Measurements from ENCODE around the gene DNAI1.
"Not testable (repeated sequence)": the region's sequence is repeated elsewhere in the genome, so short reads cannot be mapped to it uniquely, and the experiment has no call there.

DNAI1 gene

GRCh38 chr9:34482746-34483145 is 24.1 kb downstream of the DNAI1 start:
- not testable (repeated sequence) for H3K9me3 ChIP-seq (ENCODE audit: control insufficient read depth in 5 of 5, low read length in 5 of 5); H3K9ac ChIP-seq (ENCODE audit: low read length in 5 of 5); H3K36me3 ChIP-seq (ENCODE audit: control insufficient read depth in 5 of 5, insufficient read depth in 5 of 5, low read length in 5 of 5); H3K27ac ChIP-seq (ENCODE audit: low read depth, low read length); H3K4me1 ChIP-seq (ENCODE audit: control insufficient read depth in 5 of 5, insufficient read depth in 5 of 5, low read length in 5 of 5); H3K4me3 ChIP-seq (ENCODE audit: low read depth in 1 of 5, low read length in 5 of 5); H3K27me3 ChIP-seq (ENCODE audit: control insufficient read depth in 5 of 5, insufficient read depth in 4 of 5, low read length in 5 of 5)

GRCh38 chr9:34484678-34485077 is 26.1 kb downstream of the DNAI1 start:
- no peaks in the 10 kb centered on the region for H3K4me1 ChIP-seq (ENCODE audit: control insufficient read depth in 5 of 5, insufficient read depth in 5 of 5, low read length in 5 of 5)
- no peak overlapping the region for H3K4me3 ChIP-seq (ENCODE audit: low read depth in 1 of 5, low read length in 5 of 5)
- H3K27me3 ChIP-seq (ENCODE audit: control insufficient read depth in 5 of 5, insufficient read depth in 4 of 5, low read length in 5 of 5), result peaks cover 0 to 2% (median 0%) of the 10 kb centered on the region in 5 donors
- no peak overlapping the region for H3K9ac ChIP-seq (ENCODE audit: low read length in 5 of 5)
- no peaks in the 10 kb centered on the region for H3K9me3 ChIP-seq (ENCODE audit: control insufficient read depth in 5 of 5, low read length in 5 of 5)
- H3K27ac ChIP-seq (ENCODE audit: low read depth, low read length), result no peak overlapping the region
- no peaks in the 10 kb centered on the region for H3K36me3 ChIP-seq (ENCODE audit: control insufficient read depth in 5 of 5, insufficient read depth in 5 of 5, low read length in 5 of 5)

- Histone ChIP-seq H3K4me3 (ENCODE audit: low read depth in 1 of 5, low read length in 5 of 5) (no peak overlapping the region), H3K9me3 (ENCODE audit: control insufficient read depth in 5 of 5, low read length in 5 of 5) (no peaks in the 10 kb centered on the region), H3K4me1 (ENCODE audit: control insufficient read depth in 5 of 5, insufficient read depth in 5 of 5, low read length in 5 of 5) (no peaks in the 10 kb centered on the region), H3K9ac (ENCODE audit: low read length in 5 of 5) (no peak overlapping the region), H3K36me3 (ENCODE audit: control insufficient read depth in 5 of 5, insufficient read depth in 5 of 5, low read length in 5 of 5) (no peaks in the 10 kb centered on the region), H3K27me3 (ENCODE audit: control insufficient read depth in 5 of 5, insufficient read depth in 4 of 5, low read length in 5 of 5) (peaks cover 0 to 7% (median 4%) of the 10 kb centered on the region in 5 donors), H3K27ac (ENCODE audit: low read depth, low read length) (no peak overlapping the region)
These were observed 27.2 kb downstream of the DNAI1 start for GRCh38 chr9:34485822-34486221.

- Histone ChIP-seq H3K9me3 (ENCODE audit: control insufficient read depth in 5 of 5, low read length in 5 of 5) (no peaks in the 10 kb centered on the region), H3K27ac (ENCODE audit: low read depth, low read length) (no peak overlapping the region), H3K4me3 (ENCODE audit: low read depth in 1 of 5, low read length in 5 of 5) (no peak overlapping the region), H3K36me3 (ENCODE audit: control insufficient read depth in 5 of 5, insufficient read depth in 5 of 5, low read length in 5 of 5) (no peaks in the 10 kb centered on the region), H3K4me1 (ENCODE audit: control insufficient read depth in 5 of 5, insufficient read depth in 5 of 5, low read length in 5 of 5) (no peaks in the 10 kb centered on the region), H3K9ac (ENCODE audit: low read length in 5 of 5) (no peak overlapping the region), H3K27me3 (ENCODE audit: control insufficient read depth in 5 of 5, insufficient read depth in 4 of 5, low read length in 5 of 5) (peaks cover 0 to 8% (median 6%) of the 10 kb centered on the region in 5 donors)
These were observed 28.0 kb downstream of the DNAI1 start for GRCh38 chr9:34486572-34486971.

- no peak overlapping the region for H3K27ac ChIP-seq (ENCODE audit: low read depth, low read length)
These were observed 31.8 kb downstream of the DNAI1 start for GRCh38 chr9:34490360-34490759.

GRCh38 chr9:34490760-34491159 is 32.2 kb downstream of the DNAI1 start:
- Histone ChIP-seq H3K4me3 (ENCODE audit: low read depth in 1 of 5, low read length in 5 of 5) (no peak overlapping the region), H3K9ac (ENCODE audit: low read length in 5 of 5) (no peak overlapping the region), H3K36me3 (ENCODE audit: control insufficient read depth in 5 of 5, insufficient read depth in 5 of 5, low read length in 5 of 5) (no peaks in the 10 kb centered on the region), H3K4me1 (ENCODE audit: control insufficient read depth in 5 of 5, insufficient read depth in 5 of 5, low read length in 5 of 5) (no peaks in the 10 kb centered on the region), H3K27me3 (ENCODE audit: control insufficient read depth in 5 of 5, insufficient read depth in 4 of 5, low read length in 5 of 5) (peaks cover 0 to 8% (median 6%) of the 10 kb centered on the region in 5 donors), H3K9me3 (ENCODE audit: control insufficient read depth in 5 of 5, low read length in 5 of 5) (no peaks in the 10 kb centered on the region), H3K27ac (ENCODE audit: low read depth, low read length) (no peak overlapping the region)

More at GRCh38 chr9:34490360-34490759, 31.8 kb downstream of the DNAI1 start:
- Histone ChIP-seq H3K4me1 (ENCODE audit: control insufficient read depth in 5 of 5, insufficient read depth in 5 of 5, low read length in 5 of 5) (no peaks in the 10 kb centered on the region), H3K9ac (ENCODE audit: low read length in 5 of 5) (no peak overlapping the region), H3K4me3 (ENCODE audit: low read depth in 1 of 5, low read length in 5 of 5) (no peak overlapping the region), H3K36me3 (ENCODE audit: control insufficient read depth in 5 of 5, insufficient read depth in 5 of 5, low read length in 5 of 5) (no peaks in the 10 kb centered on the region), H3K27me3 (ENCODE audit: control insufficient read depth in 5 of 5, insufficient read depth in 4 of 5, low read length in 5 of 5) (peaks cover 0 to 8% (median 6%) of the 10 kb centered on the region in 5 donors), H3K9me3 (ENCODE audit: control insufficient read depth in 5 of 5, low read length in 5 of 5) (no peaks in the 10 kb centered on the region)

GRCh38 chr9:34491596-34491995 is 33.0 kb downstream of the DNAI1 start:
- no peaks in the 10 kb centered on the region for H3K36me3 ChIP-seq (ENCODE audit: control insufficient read depth in 5 of 5, insufficient read depth in 5 of 5, low read length in 5 of 5)
- no peaks in the 10 kb centered on the region for H3K9me3 ChIP-seq (ENCODE audit: control insufficient read depth in 5 of 5, low read length in 5 of 5)
- H3K9ac ChIP-seq (ENCODE audit: low read length in 5 of 5), result no peak overlapping the region
- peaks cover 0 to 8% (median 6%) of the 10 kb centered on the region in 5 donors for H3K27me3 ChIP-seq (ENCODE audit: control insufficient read depth in 5 of 5, insufficient read depth in 4 of 5, low read length in 5 of 5)
- H3K27ac ChIP-seq (ENCODE audit: low read depth, low read length), result no peak overlapping the region
- H3K4me1 ChIP-seq (ENCODE audit: control insufficient read depth in 5 of 5, insufficient read depth in 5 of 5, low read length in 5 of 5), result peaks cover 0 to 3% (median 0%) of the 10 kb centered on the region in 5 donors
- H3K4me3 ChIP-seq (ENCODE audit: low read depth in 1 of 5, low read length in 5 of 5), result no peak overlapping the region

- Histone ChIP-seq H3K9ac (ENCODE audit: low read length in 5 of 5) (no peak overlapping the region), H3K27ac (ENCODE audit: low read depth, low read length) (no peak overlapping the region), H3K4me1 (ENCODE audit: control insufficient read depth in 5 of 5, insufficient read depth in 5 of 5, low read length in 5 of 5) (peaks cover 0 to 3% (median 0%) of the 10 kb centered on the region in 5 donors), H3K36me3 (ENCODE audit: control insufficient read depth in 5 of 5, insufficient read depth in 5 of 5, low read length in 5 of 5) (no peaks in the 10 kb centered on the region), H3K9me3 (ENCODE audit: control insufficient read depth in 5 of 5, low read length in 5 of 5) (no peaks in the 10 kb centered on the region), H3K27me3 (ENCODE audit: control insufficient read depth in 5 of 5, insufficient read depth in 4 of 5, low read length in 5 of 5) (peaks cover 0 to 8% (median 6%) of the 10 kb centered on the region in 5 donors), H3K4me3 (ENCODE audit: low read depth in 1 of 5, low read length in 5 of 5) (no peak overlapping the region)
These were observed 33.4 kb downstream of the DNAI1 start for GRCh38 chr9:34492051-34492450.

GRCh38 chr9:34493972-34494535 is 35.4 kb downstream of the DNAI1 start:
- Histone ChIP-seq H3K36me3 (ENCODE audit: control insufficient read depth in 5 of 5, insufficient read depth in 5 of 5, low read length in 5 of 5) (no peaks in the 10 kb centered on the region), H3K27me3 (ENCODE audit: control insufficient read depth in 5 of 5, insufficient read depth in 4 of 5, low read length in 5 of 5) (peaks cover 0 to 8% (median 5%) of the 10 kb centered on the region in 5 donors), H3K9ac (ENCODE audit: low read length in 5 of 5) (no peak overlapping the region), H3K27ac (ENCODE audit: low read depth, low read length) (no peak overlapping the region), H3K4me1 (ENCODE audit: control insufficient read depth in 5 of 5, insufficient read depth in 5 of 5, low read length in 5 of 5) (peaks cover 0 to 3% (median 0%) of the 10 kb centered on the region in 5 donors), H3K4me3 (ENCODE audit: low read depth in 1 of 5, low read length in 5 of 5) (no peak overlapping the region), H3K9me3 (ENCODE audit: control insufficient read depth in 5 of 5, low read length in 5 of 5) (no peaks in the 10 kb centered on the region)

GRCh38 chr9:34496149-34496712 is 37.6 kb downstream of the DNAI1 start:
- Histone ChIP-seq H3K27ac (ENCODE audit: low read depth, low read length) (no peak overlapping the region), H3K36me3 (ENCODE audit: control insufficient read depth in 5 of 5, insufficient read depth in 5 of 5, low read length in 5 of 5) (no peaks in the 10 kb centered on the region), H3K9me3 (ENCODE audit: control insufficient read depth in 5 of 5, low read length in 5 of 5) (no peaks in the 10 kb centered on the region), H3K9ac (ENCODE audit: low read length in 5 of 5) (no peak overlapping the region), H3K27me3 (ENCODE audit: control insufficient read depth in 5 of 5, insufficient read depth in 4 of 5, low read length in 5 of 5) (peaks cover 0 to under 1% (median 0%) of the 10 kb centered on the region in 5 donors), H3K4me1 (ENCODE audit: control insufficient read depth in 5 of 5, insufficient read depth in 5 of 5, low read length in 5 of 5) (peaks cover 0 to 3% (median 0%) of the 10 kb centered on the region in 5 donors), H3K4me3 (ENCODE audit: low read depth in 1 of 5, low read length in 5 of 5) (no peak overlapping the region)

All from subcutaneous abdominal adipose tissue (tissue), 5 donors.